Measurements from ENCODE around the gene NMBR.

The NMBR gene

GRCh38 chr6:142026471-142026870, 120.5 kb downstream of the NMBR start:
- no peaks in the 10 kb centered on the region for H3K4me1 Mint-ChIP-seq (ENCODE audit: low read depth)
- no peak overlapping the region for H3K4me3 Mint-ChIP-seq

More at GRCh38 chr6:142026471-142026870, 120.5 kb downstream of the NMBR start:
- DNase-seq (ENCODE audit: low spot score), result no peak
- no peak overlapping the region for H3K27ac Mint-ChIP-seq
- no peaks in the 10 kb centered on the region for H3K27me3 Mint-ChIP-seq (ENCODE audit: low read depth)
- H3K9me3 Mint-ChIP-seq, result peaks cover 12% of the 10 kb centered on the region
- no peaks in the 10 kb centered on the region for H3K36me3 Mint-ChIP-seq (ENCODE audit: low read depth)

Measured in T-helper 2 cell treated with Interferon-gamma antibody and Interleukin-4, amounts not matched to agents 5 μg/mL and 100 μg/mL, for 36 hours (primary cell).